Measurements from ENCODE around the gene SNED1. TPM values are rescaled to one million over a fixed set of nuclear protein-coding genes. Genes with fewer than 3 reads are reported as not detected.

Gene SNED1
- total RNA-seq, 1 donor from 2014 or later = 0.11 TPM

GRCh38 chr2:241070361-241070760 is 71.9 kb downstream of the SNED1 start:
- no peak overlapping the region for H2AFZ ChIP-seq (replicated peaks)
- H3K9me3 Mint-ChIP-seq = no peaks in the 10 kb centered on the region
- peaks cover 6% of the 10 kb centered on the region for H3K27me3 Mint-ChIP-seq (ENCODE audit: insufficient read depth, low read depth)
- no peak overlapping the region for H3K4me3 ChIP-seq
- TF ChIP-seq CTCF (IDR thresholded peaks at IDR 0.05) = no peak
- no peak for TF ChIP-seq EZH2 (IDR thresholded peaks at IDR 0.05)
- no peak for TF ChIP-seq EZH2phosphoT487 (IDR thresholded peaks at IDR 0.05)
- DNase-seq (ENCODE audit: low spot score) = no peak
- H3K4me1 Mint-ChIP-seq = peaks cover 5% of the 10 kb centered on the region
- H3K36me3 ChIP-seq = no peaks in the 10 kb centered on the region
- H4K20me1 ChIP-seq (ENCODE audit: low read depth) = peaks cover 8% of the 10 kb centered on the region
- H3K4me1 ChIP-seq = no peaks in the 10 kb centered on the region
- H3K27me3 ChIP-seq = no peaks in the 10 kb centered on the region
- H3K4me3 Mint-ChIP-seq = peak overlapping the region; percentile 46
- no peaks in the 10 kb centered on the region for H3K9me3 ChIP-seq (ENCODE audit: low read depth)
- H3K4me2 ChIP-seq = no peak overlapping the region
- no peak overlapping the region for H3K27ac ChIP-seq
- no peaks in the 10 kb centered on the region for H3F3A ChIP-seq (ENCODE audit: low read depth)
- peak overlapping the region; percentile 33 for H3K27ac Mint-ChIP-seq
- H3K79me2 ChIP-seq (ENCODE audit: low read depth) = no peaks in the 10 kb centered on the region
- H3K9ac ChIP-seq = no peak overlapping the region
- peaks cover 2% of the 10 kb centered on the region for H3K36me3 Mint-ChIP-seq

- H3K27me3 Mint-ChIP-seq (ENCODE audit: insufficient read depth, low read depth) = peaks cover 6% of the 10 kb centered on the region
- no peaks in the 10 kb centered on the region for H3K4me1 ChIP-seq
- no peak overlapping the region for H3K4me3 Mint-ChIP-seq
- H2AFZ ChIP-seq (replicated peaks) = no peak overlapping the region
- no peaks in the 10 kb centered on the region for H3F3A ChIP-seq (ENCODE audit: low read depth)
- no peaks in the 10 kb centered on the region for H3K9me3 ChIP-seq (ENCODE audit: low read depth)
- no peak overlapping the region for H3K27ac ChIP-seq
- H3K4me2 ChIP-seq = no peak overlapping the region
- peaks cover 8% of the 10 kb centered on the region for H4K20me1 ChIP-seq (ENCODE audit: low read depth)
- H3K4me1 Mint-ChIP-seq = peaks cover 5% of the 10 kb centered on the region
- H3K27me3 ChIP-seq = no peaks in the 10 kb centered on the region
- H3K79me2 ChIP-seq (ENCODE audit: low read depth) = no peaks in the 10 kb centered on the region
- H3K9me3 Mint-ChIP-seq = no peaks in the 10 kb centered on the region
- no peak overlapping the region for H3K9ac ChIP-seq
- no peak for DNase-seq (ENCODE audit: low spot score)
- no peak overlapping the region for H3K4me3 ChIP-seq
- TF ChIP-seq EZH2 (IDR thresholded peaks at IDR 0.05) (no peak), CTCF (IDR thresholded peaks at IDR 0.05) (no peak), EZH2phosphoT487 (IDR thresholded peaks at IDR 0.05) (no peak)
- H3K27ac Mint-ChIP-seq = peak overlapping the region; percentile 15
- H3K36me3 Mint-ChIP-seq = peaks cover 2% of the 10 kb centered on the region
- no peaks in the 10 kb centered on the region for H3K36me3 ChIP-seq
Observed at GRCh38 chr2:241070811-241071676, 72.6 kb downstream of the SNED1 start.

- no peak overlapping the region for H3K27ac ChIP-seq
- no peaks in the 10 kb centered on the region for H3F3A ChIP-seq (ENCODE audit: low read depth)
- Mint-ChIP-seq H3K9me3 (no peaks in the 10 kb centered on the region), H3K4me3 (no peak overlapping the region), H3K27me3 (ENCODE audit: insufficient read depth, low read depth) (peaks cover 6% of the 10 kb centered on the region), H3K27ac (no peak overlapping the region), H3K4me1 (peaks cover 5% of the 10 kb centered on the region), H3K36me3 (peaks cover 2% of the 10 kb centered on the region)
- no peak for TF ChIP-seq EZH2 (IDR thresholded peaks at IDR 0.05)
- TF ChIP-seq CTCF (IDR thresholded peaks at IDR 0.05) = no peak
- no peak for TF ChIP-seq EZH2phosphoT487 (IDR thresholded peaks at IDR 0.05)
- no peaks in the 10 kb centered on the region for H3K36me3 ChIP-seq
- H3K9ac ChIP-seq = no peak overlapping the region
- H4K20me1 ChIP-seq (ENCODE audit: low read depth) = peaks cover 6% of the 10 kb centered on the region
- H3K27me3 ChIP-seq = no peaks in the 10 kb centered on the region
- no peaks in the 10 kb centered on the region for H3K9me3 ChIP-seq (ENCODE audit: low read depth)
- no peaks in the 10 kb centered on the region for H3K79me2 ChIP-seq (ENCODE audit: low read depth)
- H3K4me1 ChIP-seq = no peaks in the 10 kb centered on the region
- no peak for DNase-seq (ENCODE audit: low spot score)
- no peak overlapping the region for H3K4me3 ChIP-seq
- no peak overlapping the region for H2AFZ ChIP-seq (replicated peaks)
- H3K4me2 ChIP-seq = no peak overlapping the region
Observed at GRCh38 chr2:241071677-241072111, 73.3 kb downstream of the SNED1 start.
